GM12878 (cell line): Measurements from ENCODE around the gene SPN. TPM values are rescaled to one million over a fixed set of nuclear protein-coding genes. Genes with fewer than 3 reads are reported as not detected.

Experiments used
- ATF2 ChIP-seq: IDR thresholded peaks from 2 replicates; pipeline ENCODE4 v1.6.1; 2012; ENCODE audit warnings: low read length, inconsistent platforms
- ATF7 ChIP-seq: fragments of 450-650 bp; IDR thresholded peaks from 2 replicates; pipeline ENCODE4 v1.6.1; 2016; ENCODE audit warnings: low read depth, mild to moderate bottlenecking
- BCL11A ChIP-seq: IDR thresholded peaks from 2 replicates; pipeline ENCODE4 v1.6.1; 2011; ENCODE audit warnings: low read depth, low read length
- BHLHE40 ChIP-seq, 2 experiments: fragments of 450-650 bp in 1 of 2; IDR thresholded peaks; 2 replicates each; pipeline ENCODE4 v1.6.1; 2011 to 2017; ENCODE audit warnings: low read depth in 2 of 2, borderline replicate concordance in 1 of 2, improper control_type of control experiment in 1 of 2, low read length in 1 of 2, mild to moderate bottlenecking in 1 of 2
- CTCF ChIP-seq, 3 experiments: IDR thresholded peaks in 2 of 3; conservative IDR thresholded peaks in 1 of 3; 2 replicates each; pipeline ENCODE4 v1.5.1; 2011; ENCODE audit warnings: low read depth in 3 of 3, low read length in 3 of 3, mild to moderate bottlenecking in 3 of 3, control low read depth in 2 of 3, moderate library complexity in 2 of 3, inconsistent platforms in 1 of 3, mixed read lengths in 1 of 3; ENCODE audit not compliant: control insufficient read depth in 2 of 3, insufficient read depth in 1 of 3; ENCODE audit errors: extremely low read depth in 1 of 3
- CUX1 ChIP-seq: IDR thresholded peaks from 2 replicates; pipeline ENCODE4 v1.6.1; 2012; ENCODE audit warnings: improper control_type of control experiment, low read depth, low read length; ENCODE audit not compliant: insufficient replicate concordance
- E2F4 ChIP-seq: IDR thresholded peaks from 2 replicates; pipeline ENCODE4 v1.6.1; 2012; ENCODE audit warnings: low read depth, low read length, improper control_type of control experiment
- ESRRA ChIP-seq: IDR thresholded peaks from 2 replicates; pipeline ENCODE4 v1.6.1; 2012; ENCODE audit warnings: mild to moderate bottlenecking, low read length, improper control_type of control experiment
- ETV6 ChIP-seq, 2 experiments: fragments of 450-650 bp in 1 of 2; IDR thresholded peaks in 1 of 2; conservative IDR thresholded peaks in 1 of 2; 2 replicates each; pipeline ENCODE4 v1.6.1; 2014; ENCODE audit warnings: antibody characterized with exemption in 1 of 2, borderline replicate concordance in 1 of 2, low read depth in 1 of 2, mild to moderate bottlenecking in 1 of 2, moderate library complexity in 1 of 2
- GATAD2B ChIP-seq: fragments of 450-650 bp; conservative IDR thresholded peaks from 2 replicates; pipeline ENCODE4 v1.6.1; 2017; ENCODE audit warnings: low read depth, mild to moderate bottlenecking, moderate library complexity
- HCFC1 ChIP-seq: fragments of 150-350 bp; IDR thresholded peaks from 2 replicates; pipeline ENCODE4 v1.6.1; 2014; ENCODE audit warnings: low read length
- IRF4 ChIP-seq: IDR thresholded peaks from 2 replicates; pipeline ENCODE4 v1.6.1; 2011; ENCODE audit warnings: low read depth, low read length
- KLF5 ChIP-seq: fragments of 450-650 bp; IDR thresholded peaks from 2 replicates; pipeline ENCODE4 v1.6.1; 2014; ENCODE audit warnings: mild to moderate bottlenecking; ENCODE audit not compliant: partially characterized antibody
- NFXL1 ChIP-seq: fragments of 450-650 bp; IDR thresholded peaks from 2 replicates; pipeline ENCODE4 v1.6.1; 2017; ENCODE audit warnings: antibody characterized with exemption, mild to moderate bottlenecking, borderline replicate concordance
- NR2C2 ChIP-seq: IDR thresholded peaks from 2 replicates; pipeline ENCODE4 v1.6.1; 2011; ENCODE audit warnings: borderline replicate concordance, low read depth; ENCODE audit not compliant: control insufficient read depth, insufficient read length
- PAX5 ChIP-seq: IDR thresholded peaks from 2 replicates; pipeline ENCODE4 v1.6.1; 2011; ENCODE audit warnings: low read depth, low read length, borderline replicate concordance
- RAD51 ChIP-seq: fragments of 450-650 bp; IDR thresholded peaks from 2 replicates; pipeline ENCODE4 v1.6.1; 2016; ENCODE audit warnings: moderate library complexity, mild to moderate bottlenecking, inconsistent platforms
- SMAD5 ChIP-seq: IDR thresholded peaks from 2 replicates; pipeline ENCODE4 v1.6.1; 2016; ENCODE audit warnings: antibody characterized with exemption, low read depth
- SP1 ChIP-seq: IDR thresholded peaks from one replicate; pipeline ENCODE4 v1.6.1; 2011; ENCODE audit warnings: low read depth, low read length
- SRF ChIP-seq, 2 experiments: IDR thresholded peaks; 2 replicates each; pipeline ENCODE4 v1.6.1; 2011; ENCODE audit warnings: low read depth in 2 of 2, low read length in 2 of 2, mild to moderate bottlenecking in 1 of 2, moderate library complexity in 1 of 2
- ZNF384 ChIP-seq: IDR thresholded peaks from 2 replicates; pipeline ENCODE4 v1.6.1; 2012; ENCODE audit warnings: low read depth, mild to moderate bottlenecking, low read length, improper control_type of control experiment, borderline replicate concordance
- ZNF622 ChIP-seq: fragments of 450-650 bp; IDR thresholded peaks from 2 replicates; pipeline ENCODE4 v1.6.1; 2017; ENCODE audit warnings: mild to moderate bottlenecking, inconsistent platforms
- ZSCAN29 ChIP-seq: fragments of 450-650 bp; IDR thresholded peaks from 2 replicates; pipeline ENCODE4 v1.6.1; 2017; ENCODE audit warnings: mild to moderate bottlenecking, moderate library complexity
- polyA plus RNA-seq, 11 experiments: library from polyadenylated mRNA; depleted of rRNA in 4 of 11; unstranded in 6 of 11; stranded (reverse) in 5 of 11; fragments of >200 nt; fragmentation: Nextera tagmentation in 4 of 11; fragmentation: Illumina TruSeq in 1 of 11; extraction: Ambion mirVana in 4 of 11; extraction: Trizol in 1 of 11; gene quantifications; 1 replicate in 1 of 11; 2 replicates in 10 of 11; pipeline versions ENCODE4 v1.2.1 to v1.2.3, GENCODE V29; 2011 to 2016; ENCODE audit warnings: inconsistent platforms in 2 of 11, missing spikeins in 2 of 11, low read depth in 1 of 11
- total RNA-seq, 4 experiments: library from RNA; depleted of rRNA in 3 of 4; stranded (reverse); fragments of >200 nt in 3 of 4; fragmentation: Illumina TruSeq in 1 of 4; extraction: Trizol in 1 of 4; gene quantifications; 2 replicates each; pipeline versions ENCODE4 v1.2.1 to v1.2.3, GENCODE V29; 2013 to 2021

SPN gene
- total and polyA plus RNA-seq, 10 of the 15 experiments (the other 5 are each of a cell fraction or from before 2014, with no cell fraction given), result 16.2 to 173 (median 92.7) TPM

- TF ChIP-seq CUX1 (peak; percentile 80), IRF4 (no peak), NR2C2 (no peak), SRF (IDR thresholded peaks at IDR 0.05; ENCODE audit: low read depth in 2 of 2, low read length in 2 of 2) (no peak), ZNF384 (no peak), GATAD2B (peak; percentile 93), ESRRA (0 out of 2 replicates have a peak, but pooled peaks have one; percentile 31), SMAD5 (no peak), BHLHE40 (IDR thresholded peaks at IDR 0.05; ENCODE audit: borderline replicate concordance in 1 of 2, low read depth in 2 of 2, low read length in 1 of 2) (peak in 1 of 2 experiments; percentile 41; a peak in 1 of 4 replicates), NFXL1 (no peak), CTCF (IDR thresholded peaks at IDR 0.05 in 2 of 3, conservative IDR thresholded peaks at IDR 0.05 in 1 of 3; ENCODE audit: control insufficient read depth in 2 of 3, extremely low read depth in 1 of 3, insufficient read depth in 1 of 3, low read depth in 3 of 3, low read length in 3 of 3) (0 out of 6 replicates have a peak, but pooled peaks of 1 of the 3 experiments have one; percentile 5), HCFC1 (no peak), BCL11A (peak; percentile 70; the same call in 1 of the 2 replicates), ETV6 (conservative IDR thresholded peaks at IDR 0.05 in 1 of 2, IDR thresholded peaks at IDR 0.05 in 1 of 2; ENCODE audit: borderline replicate concordance in 1 of 2, low read depth in 1 of 2) (peak in 1 of 2 experiments; percentile 69; a peak in 2 of 4 replicates), ATF7 (peak; percentile 68), ZSCAN29 (no peak), PAX5 (peak; percentile 74), ATF2 (no peak; the same call in 1 of the 2 replicates), SP1 (peak; percentile 41), E2F4 (no peak), KLF5 (no peak), ZNF622 (no peak), RAD51 (no peak)
Observed at GRCh38 chr16:29662729-29663015, 375 bp upstream of the SPN start (continued).
